ENCODE results near the gene SLC38A10. TPM values are rescaled to one million over a fixed set of nuclear protein-coding genes. Genes with fewer than 3 reads are reported as not detected.

SLC38A10 gene
- total RNA-seq, 1 experiment from 2014 or later: 109 TPM

GRCh38 chr17:81233316-81233715 is 61.8 kb downstream of the SLC38A10 start:
- H3K9me2 ChIP-seq (ENCODE audit: insufficient read depth): no peaks in the 10 kb centered on the region
- no peak overlapping the region for H3K4me2 ChIP-seq (ENCODE audit: low read length)
- ChIA-PET RAD21 (ENCODE audit: low non-redundant PET in 1 of 2, low total read pairs in 2 of 2, uncharacterized antibody in 2 of 2, unreplicated experiment in 2 of 2) (no interaction called here), CTCF (interaction anchor here (1.0 kb wide), 1 partner anchor 91 kb away, joined by 4 read pairs; no protein-coding TSS in a partner anchor), POLR2A (no interaction called here)
- peaks cover 6 to 11% of the 10 kb centered on the region in 2 experiments; a peak in 3 of 4 replicates for H3K4me1 ChIP-seq (ENCODE audit: control insufficient read depth in 1 of 2, insufficient read depth in 2 of 2, low read length in 2 of 2)
- DNase-seq (ENCODE audit: low read depth, low spot score) (no peak), ATAC-seq (no peak)
- no peak overlapping the region for H3K27ac ChIP-seq (ENCODE audit: low read depth, low read length)
- H3K27me3 ChIP-seq (ENCODE audit: insufficient read depth, low read length): no peaks in the 10 kb centered on the region
- H3K79me2 ChIP-seq (ENCODE audit: insufficient read depth, low read length): peaks cover 12% of the 10 kb centered on the region; the same call in 1 of the 2 replicates
- TF ChIP-seq, protein P1, sequence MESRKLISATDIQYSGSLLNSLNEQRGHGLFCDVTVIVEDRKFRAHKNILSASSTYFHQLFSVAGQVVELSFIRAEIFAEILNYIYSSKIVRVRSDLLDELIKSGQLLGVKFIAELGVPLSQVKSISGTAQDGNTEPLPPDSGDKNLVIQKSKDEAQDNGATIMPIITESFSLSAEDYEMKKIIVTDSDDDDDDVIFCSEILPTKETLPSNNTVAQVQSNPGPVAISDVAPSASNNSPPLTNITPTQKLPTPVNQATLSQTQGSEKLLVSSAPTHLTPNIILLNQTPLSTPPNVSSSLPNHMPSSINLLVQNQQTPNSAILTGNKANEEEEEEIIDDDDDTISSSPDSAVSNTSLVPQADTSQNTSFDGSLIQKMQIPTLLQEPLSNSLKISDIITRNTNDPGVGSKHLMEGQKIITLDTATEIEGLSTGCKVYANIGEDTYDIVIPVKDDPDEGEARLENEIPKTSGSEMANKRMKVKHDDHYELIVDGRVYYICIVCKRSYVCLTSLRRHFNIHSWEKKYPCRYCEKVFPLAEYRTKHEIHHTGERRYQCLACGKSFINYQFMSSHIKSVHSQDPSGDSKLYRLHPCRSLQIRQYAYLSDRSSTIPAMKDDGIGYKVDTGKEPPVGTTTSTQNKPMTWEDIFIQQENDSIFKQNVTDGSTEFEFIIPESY (IDR thresholded peaks at IDR 0.05; ENCODE audit: extremely low read depth, insufficient replicate concordance, low read length): no peak
- TF ChIP-seq POLR2A (IDR thresholded peaks at IDR 0.05; ENCODE audit: borderline replicate concordance, extremely low read depth, insufficient read depth, insufficient read length) (no peak), SIN3A (IDR thresholded peaks at IDR 0.05; ENCODE audit: low read depth) (no peak), TCF7L2 (IDR thresholded peaks at IDR 0.05; ENCODE audit: borderline replicate concordance, extremely low read depth, insufficient read depth, insufficient read length) (no peak), POLR2AphosphoS5 (IDR thresholded peaks at IDR 0.05; ENCODE audit: low read depth, low read length) (no peak)
- TF ChIP-seq, protein P2, sequence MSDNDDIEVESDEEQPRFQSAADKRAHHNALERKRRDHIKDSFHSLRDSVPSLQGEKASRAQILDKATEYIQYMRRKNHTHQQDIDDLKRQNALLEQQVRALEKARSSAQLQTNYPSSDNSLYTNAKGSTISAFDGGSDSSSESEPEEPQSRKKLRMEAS (IDR thresholded peaks at IDR 0.05): no peak
- H3K9ac ChIP-seq (ENCODE audit: low read length): no peak overlapping the region
- H3K4me3 ChIP-seq (replicated peaks in 1 of 2; ENCODE audit: low read depth in 1 of 2, low read length in 2 of 2): no peak overlapping the region
- no peaks in the 10 kb centered on the region for H4K20me1 ChIP-seq (ENCODE audit: insufficient read depth)
- intact Hi-C loops (cut with micrococcal nuclease): no loop called here
- peaks cover 5 to 7% of the 10 kb centered on the region in 2 experiments; a peak in 1 of 4 replicates for H3K36me3 ChIP-seq (ENCODE audit: control insufficient read depth in 1 of 2, insufficient read depth in 2 of 2, low read length in 2 of 2)
- no peaks in the 10 kb centered on the region for H3K9me3 ChIP-seq (ENCODE audit: control insufficient read depth in 1 of 2, insufficient read depth in 1 of 2, low read depth in 1 of 2, low read length in 2 of 2)
- H2AFZ ChIP-seq (ENCODE audit: low read depth, low read length, poor library complexity, severe bottlenecking): no peak overlapping the region
- no TSS peak for BruUV-seq (replicated peaks)
